Superior temporal gyrus (tissue), 1 donor: Measurements from ENCODE around the gene RPL18.

Source experiments
- DNase-seq: peaks from one replicate; pipeline ENCODE4 v3.0.0-alpha.2; 2016; ENCODE audit errors: extremely low spot score

RPL18 gene

DNA sequence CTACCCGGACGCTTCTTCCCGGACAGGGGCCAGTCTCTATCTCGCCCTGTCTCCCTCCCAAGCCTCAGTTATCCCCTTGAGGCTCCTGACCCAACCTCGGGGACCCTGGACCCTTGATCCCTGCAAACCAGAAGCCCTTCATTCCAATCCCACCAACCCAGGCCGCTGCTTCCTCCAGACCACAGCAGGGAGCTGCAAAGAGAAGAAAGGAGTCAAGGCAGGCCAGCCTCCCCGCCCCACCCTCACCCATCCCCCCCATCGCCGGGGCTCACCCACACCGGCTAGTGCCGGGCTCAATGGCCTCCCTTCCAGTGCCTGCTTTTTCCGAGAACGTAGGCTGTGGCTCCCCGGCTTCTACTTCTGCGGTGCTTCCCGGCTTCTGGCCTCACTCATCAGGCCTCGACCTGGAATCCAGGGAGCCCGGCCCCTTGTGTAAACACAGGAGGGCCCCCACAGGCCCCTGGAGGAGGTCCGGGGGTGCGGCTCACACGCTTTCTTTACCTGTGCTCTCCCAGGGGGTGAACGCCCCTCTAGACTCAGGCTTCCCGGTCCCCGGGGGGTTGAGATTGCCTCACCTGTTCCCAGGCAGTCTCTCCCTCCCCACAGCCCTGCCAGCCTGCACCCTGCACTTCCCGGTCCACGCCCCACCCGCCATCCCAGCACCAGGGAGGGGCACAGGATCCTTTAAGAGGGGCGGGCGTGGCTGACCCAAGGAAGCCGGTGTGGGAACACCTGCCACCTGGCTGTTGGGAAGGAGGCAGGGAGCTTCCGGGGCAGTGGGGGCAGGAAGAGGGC is 4.3 kb downstream of the RPL18 start, which contains the start of gene FAM83E:
Gene FAM83E, minus strand, starts transcription at position 641 of the 795 bp plus-strand sequence. CDS start 1,704 bp downstream, outside the sequence.
- no peak for DNase-seq

DNA sequence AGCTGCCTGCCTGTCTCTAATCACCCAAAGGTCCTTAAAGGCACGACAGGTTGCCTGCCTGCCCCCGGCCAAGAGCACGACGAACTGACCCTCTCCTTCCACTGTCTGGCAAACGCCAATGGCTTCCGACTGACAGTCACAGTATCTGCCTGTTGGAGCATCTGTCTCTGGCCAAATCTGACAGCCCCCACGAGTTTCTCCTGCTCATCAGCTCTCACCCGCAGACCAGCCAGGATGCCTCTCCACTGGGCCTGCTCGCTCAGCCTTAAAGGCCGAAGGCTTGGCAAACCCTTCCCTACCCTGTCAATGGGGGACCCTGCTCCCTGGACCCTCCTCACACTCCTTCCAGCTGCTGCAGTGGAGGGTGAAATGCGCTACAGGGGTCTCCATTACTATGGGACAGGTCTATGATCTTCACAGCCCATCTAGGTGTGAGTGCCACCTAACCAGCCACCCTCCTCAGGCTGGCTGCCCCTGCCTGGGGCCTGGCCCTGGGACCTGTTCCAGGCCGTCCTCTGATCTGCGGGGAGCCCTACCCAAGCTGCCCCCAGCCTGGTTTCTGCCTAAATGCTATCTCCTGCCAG is 5.0 kb downstream of the RPL18 start:
- DNase-seq = no peak

GRCh38 chr19:48613024-48613851 is 5.7 kb downstream of the RPL18 start:
- no peak for DNase-seq

DNA sequence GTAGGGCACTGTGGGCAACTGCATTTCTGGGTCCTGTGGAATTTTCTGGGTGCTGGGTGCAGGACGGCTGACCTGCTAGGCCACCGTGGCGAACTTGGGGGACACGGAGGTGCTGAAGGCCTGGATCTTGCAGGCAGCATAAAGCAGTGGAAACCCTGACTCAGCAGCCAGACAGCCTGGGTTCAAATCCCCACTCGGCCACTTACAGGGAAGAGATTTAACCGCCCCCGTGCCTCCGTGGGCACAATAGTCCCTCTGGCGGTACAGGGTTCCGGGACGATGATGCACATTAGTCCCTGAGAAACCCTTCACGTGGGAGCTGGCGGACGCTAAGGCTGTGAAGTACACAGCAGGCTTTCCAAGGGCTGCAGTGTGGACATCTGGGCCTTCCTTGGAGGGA is 7.1 kb downstream of the RPL18 start:
- no peak for DNase-seq

DNA sequence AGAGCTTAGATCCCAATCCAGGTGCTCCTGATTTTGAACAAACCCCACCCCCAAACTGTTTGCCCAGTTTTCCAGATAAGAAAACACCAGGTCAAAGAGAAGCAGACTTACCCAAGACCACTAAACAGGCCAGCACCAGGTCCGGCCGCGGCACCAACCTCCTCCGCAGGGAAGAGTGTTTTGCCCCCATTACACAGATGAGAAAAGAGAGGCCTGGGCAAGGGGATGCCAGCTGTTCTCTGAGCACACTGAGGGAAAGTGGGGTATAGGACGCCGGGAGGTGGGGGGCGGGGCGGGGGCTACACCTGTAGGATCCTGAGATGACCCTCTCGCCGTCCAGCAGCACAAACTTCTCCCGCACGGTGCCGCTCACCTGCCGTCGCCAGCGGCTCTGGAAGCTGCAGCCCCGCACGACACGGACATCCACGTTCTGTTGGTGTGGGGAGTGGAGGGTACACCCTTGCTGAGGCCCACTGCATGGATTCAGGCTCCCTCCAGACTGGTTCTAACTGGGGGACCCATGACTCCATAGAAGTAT is 9.3 kb downstream of the RPL18 start:
- DNase-seq = no peak

DNA sequence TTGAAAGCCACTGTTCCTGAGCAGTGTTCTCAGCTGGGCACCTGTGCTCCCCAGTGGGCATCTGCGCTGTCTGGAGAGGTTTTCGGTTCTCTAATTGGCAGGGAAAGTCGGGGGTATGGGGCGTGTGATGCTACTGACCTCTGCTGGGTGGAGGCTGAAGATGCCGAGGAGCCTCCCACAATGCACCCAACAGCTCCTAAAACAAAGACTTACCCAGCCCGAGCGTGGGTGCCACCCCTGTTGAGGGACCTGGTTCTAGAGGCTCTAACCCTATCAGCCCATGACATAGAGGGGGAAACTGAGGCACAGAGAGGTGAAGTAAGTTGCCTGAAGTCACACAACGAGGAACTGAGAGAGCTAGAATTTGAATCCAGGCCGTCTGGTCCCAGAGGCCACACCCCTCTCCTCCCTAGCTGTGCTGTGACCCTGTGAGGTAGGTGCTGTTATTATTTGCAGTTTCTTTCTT is 10.1 kb downstream of the RPL18 start:
- peak; percentile 53 for DNase-seq

- DNase-seq = no peak
Observed at GRCh38 chr19:48607359-48607755, 11.6 kb downstream of the RPL18 start.

DNA sequence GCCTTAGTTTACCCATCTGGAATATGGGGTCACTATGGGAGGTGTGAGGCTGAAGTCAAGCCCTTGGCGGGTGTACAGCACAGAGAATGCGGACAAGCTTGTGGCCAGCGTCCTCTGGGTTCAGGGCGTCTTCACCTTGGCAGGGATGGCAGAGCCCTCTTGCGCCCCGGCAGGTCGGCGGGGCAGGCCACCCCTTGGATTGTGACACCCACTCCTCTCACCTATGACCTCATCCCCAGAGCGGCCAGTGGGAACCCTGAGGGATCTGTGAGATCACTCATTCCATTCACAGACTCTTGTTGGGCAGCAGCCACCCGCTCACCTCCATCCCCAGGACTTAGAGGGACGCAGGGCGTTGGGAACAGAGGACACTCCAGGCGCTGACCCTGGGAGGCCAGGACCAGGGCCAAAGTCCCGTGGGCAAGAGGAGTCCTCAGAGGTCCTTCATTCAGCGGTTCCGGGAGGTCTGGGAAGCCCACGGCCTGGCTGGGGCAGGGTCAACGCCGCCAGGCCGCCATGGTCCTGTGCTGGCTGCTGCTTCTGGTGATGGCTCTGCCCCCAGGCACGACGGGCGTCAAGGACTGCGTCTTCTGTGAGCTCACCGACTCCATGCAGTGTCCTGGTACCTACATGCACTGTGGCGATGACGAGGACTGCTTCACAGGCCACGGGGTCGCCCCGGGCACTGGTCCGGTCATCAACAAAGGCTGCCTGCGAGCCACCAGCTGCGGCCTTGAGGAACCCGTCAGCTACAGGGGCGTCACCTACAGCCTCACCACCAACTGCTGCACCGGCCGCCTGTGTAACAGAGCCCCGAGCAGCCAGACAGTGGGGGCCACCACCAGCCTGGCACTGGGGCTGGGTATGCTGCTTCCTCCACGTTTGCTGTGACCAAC is 12.3 kb downstream of the RPL18 start, which contains the start of gene SPACA4:
Gene SPACA4, plus strand, starts transcription at position 280 of the 896 bp plus-strand sequence. Its CDS starts 237 bp downstream, at position 517.
- no peak for DNase-seq

- no peak for DNase-seq
Observed at GRCh38 chr19:48603850-48604249, 15.1 kb downstream of the RPL18 start.

DNA sequence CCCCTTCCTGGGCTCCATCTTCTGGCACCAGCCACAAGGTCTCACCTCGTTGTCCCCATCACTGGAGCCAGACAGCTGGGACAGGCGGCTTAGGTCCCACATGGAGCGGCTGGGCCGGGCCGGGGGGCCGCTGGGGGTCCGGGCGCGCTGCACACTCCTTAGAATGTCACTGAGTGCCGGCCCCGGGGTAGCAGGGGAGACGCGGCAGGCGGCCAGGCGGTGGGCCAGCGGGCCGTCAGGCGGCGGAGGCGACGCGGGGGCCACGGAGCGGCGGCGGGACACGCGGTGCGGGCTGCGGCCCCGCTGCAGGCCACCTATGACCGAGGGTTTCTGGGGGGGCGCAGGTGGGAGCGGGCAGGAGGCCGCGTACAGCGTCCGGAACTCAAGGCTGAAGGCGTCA is 15.5 kb downstream of the RPL18 start:
- no peak for DNase-seq

DNA sequence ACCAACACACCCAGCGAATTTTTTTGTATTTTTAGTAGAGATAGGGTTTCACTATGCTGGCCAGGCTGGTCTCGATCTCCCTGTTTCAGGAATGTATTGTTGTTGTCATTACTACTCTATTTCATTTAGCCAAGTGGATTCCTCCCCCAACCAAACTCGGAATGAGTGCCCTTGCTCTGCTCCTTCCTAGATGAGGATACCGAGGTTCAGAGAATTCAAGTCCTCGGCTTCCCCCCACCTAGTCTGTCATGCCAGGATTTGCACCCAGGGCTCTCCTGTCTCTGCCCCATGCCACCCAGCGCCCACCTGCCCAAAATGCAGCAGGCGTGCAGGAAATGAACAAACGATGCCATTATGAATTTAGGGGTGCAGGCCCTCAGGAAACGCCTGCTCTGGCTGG is 16.0 kb downstream of the RPL18 start:
- no peak for DNase-seq

- no peak for DNase-seq
Observed at GRCh38 chr19:48600679-48601417, 18.1 kb downstream of the RPL18 start.

DNA sequence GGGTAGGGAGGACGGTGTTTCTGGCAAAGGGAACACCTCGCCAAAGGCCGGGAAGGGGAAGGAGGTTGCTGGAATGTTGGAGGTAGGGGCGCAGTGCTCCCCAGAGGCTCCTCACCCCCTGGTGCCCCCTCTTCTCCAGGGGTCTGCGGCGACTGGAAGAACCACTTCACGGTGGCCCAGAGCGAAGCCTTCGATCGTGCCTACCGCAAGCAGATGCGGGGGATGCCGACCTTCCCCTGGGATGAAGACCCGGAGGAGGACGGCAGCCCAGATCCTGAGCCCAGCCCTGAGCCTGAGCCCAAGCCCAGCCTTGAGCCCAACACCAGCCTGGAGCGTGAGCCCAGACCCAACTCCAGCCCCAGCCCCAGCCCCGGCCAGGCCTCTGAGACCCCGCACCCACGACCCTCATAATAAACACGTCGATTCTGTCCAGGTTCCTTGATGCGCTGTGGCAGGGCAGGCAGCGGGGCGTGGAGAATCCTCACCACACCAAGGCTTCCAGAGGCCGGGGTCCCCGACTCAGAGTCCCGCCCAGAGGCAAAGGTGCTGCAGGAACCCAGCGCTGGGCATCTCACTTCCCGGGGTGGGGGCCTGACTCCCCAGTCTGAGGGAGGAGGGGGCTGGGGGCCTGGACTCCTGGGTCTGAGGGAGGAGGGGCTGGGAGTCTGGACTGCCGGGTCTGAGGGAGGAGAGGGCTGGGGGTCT is 19.8 kb downstream of the RPL18 start:
- no peak for DNase-seq

GRCh38 chr19:48596679-48597465 is 22.1 kb downstream of the RPL18 start:
- no peak for DNase-seq

DNA sequence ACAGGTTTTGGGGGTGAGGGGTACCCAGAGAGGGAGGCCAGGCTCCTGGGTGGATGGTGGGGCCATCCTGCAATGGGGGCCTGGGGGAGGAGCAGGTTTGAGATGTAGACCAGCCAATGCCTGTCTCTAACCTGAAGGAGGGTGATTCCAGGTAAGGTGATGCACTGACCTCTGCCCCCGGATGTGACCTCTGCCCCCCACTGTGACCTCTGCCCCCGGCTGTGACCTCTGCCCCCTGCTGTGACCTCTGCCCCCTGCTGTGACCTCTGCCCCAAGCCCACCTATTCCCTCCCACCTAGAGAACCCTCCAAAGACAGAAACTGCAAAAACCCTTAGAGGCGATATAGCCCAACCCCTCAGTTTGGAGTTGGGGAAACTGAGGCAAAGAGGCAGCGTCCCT is 22.7 kb downstream of the RPL18 start:
- no peak for DNase-seq

DNA sequence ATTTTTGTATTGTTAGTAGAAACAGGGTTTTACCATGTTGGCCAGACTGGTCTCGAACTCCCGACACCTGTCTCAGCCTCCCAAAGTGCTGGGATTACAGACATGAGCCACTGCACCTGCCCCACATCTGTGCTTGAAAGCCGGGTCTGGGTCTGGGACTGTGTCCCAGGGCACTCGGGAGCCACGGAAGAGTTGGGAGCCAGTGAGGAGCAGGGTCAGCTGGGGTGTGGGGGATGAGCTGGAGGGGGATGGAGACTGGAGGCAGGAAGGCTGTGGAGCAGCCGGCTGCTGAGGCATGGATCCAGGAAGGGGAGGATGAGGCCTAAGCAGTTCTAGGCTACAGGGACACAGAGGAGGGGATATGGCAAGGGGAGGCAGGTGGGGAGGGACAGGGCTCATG is 23.1 kb downstream of the RPL18 start:
- no peak for DNase-seq

DNA sequence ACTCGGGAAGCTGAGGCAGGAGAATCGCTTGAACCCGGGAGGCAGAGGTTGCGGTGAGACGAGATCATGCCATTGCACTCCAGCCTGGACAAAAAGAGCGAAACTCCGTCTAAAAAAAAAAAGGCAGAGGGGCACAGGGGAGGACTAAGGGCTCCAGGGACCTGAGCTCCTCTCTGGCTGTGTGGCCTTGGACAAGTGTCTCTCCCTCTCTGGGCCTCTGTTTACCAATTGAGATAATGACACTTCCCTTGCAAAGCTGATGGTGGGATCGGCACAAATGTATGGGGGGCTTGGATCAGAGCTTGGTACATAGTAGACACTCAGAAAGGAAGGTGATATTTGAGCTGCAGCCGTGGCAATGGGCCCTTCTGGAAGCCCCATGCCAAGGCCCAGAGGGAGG is 23.8 kb downstream of the RPL18 start:
- no peak for DNase-seq

DNA sequence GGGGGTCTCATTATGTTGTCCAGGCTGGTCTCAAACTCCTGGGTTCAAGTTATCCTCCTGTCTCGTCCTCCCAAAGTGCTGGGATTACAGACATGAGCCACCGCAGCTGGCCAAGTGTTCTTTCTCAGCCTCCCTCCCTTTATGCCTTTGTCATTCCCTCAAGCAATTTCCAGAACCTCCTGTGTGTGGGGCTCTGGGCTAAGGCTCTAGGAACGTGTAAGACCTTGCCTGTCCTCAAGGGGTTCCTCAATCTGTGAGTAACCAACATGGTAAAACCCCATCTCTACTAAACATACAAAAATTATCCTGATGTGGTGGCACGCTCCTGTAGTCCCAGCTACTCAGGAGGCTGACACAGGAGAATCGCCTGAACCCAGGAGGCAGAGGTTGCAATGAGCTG is 28.0 kb downstream of the RPL18 start:
- DNase-seq = no peak
